GM18511 (cell line): ENCODE measurements around the gene SDK2.

ENCODE experiments used
- ATAC-seq: cut with Tn5 transposase; IDR thresholded peaks from one replicate; pipeline ENCODE4 v1.9.1; 2021; ENCODE audit warnings: mild to moderate bottlenecking, moderate library complexity; ENCODE audit not compliant: unreplicated experiment

Gene SDK2

DNA sequence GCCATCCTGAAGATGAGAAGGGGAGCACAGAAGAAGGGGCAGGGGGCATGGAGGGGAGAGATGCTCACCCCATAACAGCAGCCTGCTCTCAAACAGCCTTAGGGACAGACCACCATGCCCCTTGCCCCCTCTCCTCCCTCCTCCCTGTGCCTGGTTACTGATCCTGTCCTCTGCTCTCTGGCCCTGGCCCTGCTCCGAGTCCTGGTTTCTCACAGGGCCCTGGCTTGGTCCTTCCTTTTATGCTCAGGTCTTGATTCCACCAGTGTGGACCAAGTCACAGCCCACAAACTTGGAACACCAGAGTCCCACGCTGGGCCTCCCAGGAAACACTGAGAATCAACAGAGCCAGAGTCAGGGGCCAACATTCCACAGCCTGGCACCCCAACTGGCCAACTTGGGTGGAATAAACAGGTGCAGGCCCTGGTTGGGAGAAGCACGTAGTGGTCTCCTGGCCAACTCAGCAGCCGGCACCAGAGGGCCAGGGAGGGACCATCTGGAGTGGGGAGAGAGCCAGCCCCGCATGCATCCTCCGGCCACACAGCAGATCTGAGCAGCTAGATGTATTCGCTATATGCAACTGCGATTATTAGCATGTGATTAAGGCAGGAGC lies 287.6 kb downstream of the SDK2 start:
- no peak for ATAC-seq

DNA sequence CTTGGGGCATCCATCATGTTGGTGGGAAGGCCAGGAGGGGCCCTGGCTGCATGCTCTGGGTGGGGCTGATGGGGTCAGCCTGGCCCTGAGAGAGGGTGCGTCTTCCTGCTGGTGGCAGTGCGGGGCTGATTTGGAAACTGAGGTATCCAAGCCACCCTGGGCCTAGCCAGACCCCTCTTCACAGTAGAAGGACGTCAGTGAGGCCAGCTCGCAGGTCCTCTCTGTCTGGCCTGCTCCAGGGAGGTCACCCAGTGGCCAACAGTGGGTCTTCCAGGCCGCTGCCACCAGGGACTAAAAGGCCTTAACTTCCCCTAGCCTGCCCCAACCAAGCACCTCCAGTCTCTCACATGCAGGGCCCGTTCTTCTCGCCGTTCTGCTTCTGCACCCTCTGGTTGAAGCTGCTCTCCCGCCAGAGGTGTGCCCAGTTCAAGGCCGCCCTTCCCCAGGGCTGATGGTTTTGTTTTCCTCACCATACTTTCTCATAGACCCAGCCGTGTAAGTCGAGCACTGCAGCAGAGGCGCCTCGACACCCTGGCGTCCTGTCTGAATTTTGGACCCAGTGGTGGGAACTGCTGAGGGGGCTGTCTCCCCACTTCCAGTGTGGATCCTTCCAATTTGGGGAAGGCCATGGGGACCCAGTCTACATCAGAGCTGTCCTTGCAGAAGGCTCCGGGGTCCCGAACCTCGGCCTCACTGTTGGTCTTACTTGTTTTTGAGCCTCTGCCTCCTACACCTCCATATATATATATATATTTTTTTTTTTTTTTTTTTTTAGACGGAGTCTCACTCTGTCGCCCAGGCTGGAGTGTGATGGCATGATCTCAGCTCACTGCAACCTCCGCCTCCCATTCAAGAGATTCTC lies 289.6 kb downstream of the SDK2 start:
- no peak for ATAC-seq

DNA sequence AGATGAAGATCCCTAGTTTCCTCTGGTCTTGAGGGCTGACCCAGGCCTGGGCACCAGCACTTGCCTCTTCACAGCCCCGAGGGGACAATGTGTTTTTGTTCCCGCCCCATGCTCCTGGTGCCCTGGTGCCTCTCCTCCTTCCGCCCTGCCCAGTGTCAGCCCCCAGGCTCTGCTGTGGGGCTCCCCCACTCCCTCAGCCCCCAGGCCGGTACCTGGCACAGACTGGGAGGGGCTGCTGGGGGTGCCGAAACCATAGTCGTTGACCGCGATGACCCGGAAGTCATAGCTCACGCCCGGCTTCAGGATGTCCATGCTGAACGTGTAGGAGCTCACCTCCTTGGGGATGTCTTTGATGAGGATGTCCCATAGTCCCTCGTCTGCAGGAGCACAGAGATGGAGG lies 292.0 kb downstream of the SDK2 start:
- ATAC-seq, result no peak

DNA sequence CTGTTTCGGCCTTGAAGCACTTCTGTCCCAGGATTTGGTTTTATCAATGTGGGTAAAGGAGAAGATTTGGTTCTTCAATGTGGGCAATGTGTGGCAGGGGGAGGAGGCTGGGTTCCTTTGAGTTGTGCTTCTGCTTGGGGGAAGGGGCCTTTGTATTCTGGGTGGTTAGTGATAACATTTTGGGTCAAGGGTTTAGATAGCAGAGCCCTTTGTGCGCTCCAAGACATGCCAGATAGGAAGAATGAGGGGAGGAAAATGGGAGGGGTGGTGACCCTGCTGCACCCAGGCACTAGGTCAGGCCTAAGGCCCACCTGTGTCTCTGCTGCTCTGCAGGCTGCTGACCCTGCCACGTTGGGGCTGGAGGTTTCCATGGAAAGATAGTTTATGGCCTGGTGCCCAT lies 292.5 kb downstream of the SDK2 start:
- no peak for ATAC-seq

DNA sequence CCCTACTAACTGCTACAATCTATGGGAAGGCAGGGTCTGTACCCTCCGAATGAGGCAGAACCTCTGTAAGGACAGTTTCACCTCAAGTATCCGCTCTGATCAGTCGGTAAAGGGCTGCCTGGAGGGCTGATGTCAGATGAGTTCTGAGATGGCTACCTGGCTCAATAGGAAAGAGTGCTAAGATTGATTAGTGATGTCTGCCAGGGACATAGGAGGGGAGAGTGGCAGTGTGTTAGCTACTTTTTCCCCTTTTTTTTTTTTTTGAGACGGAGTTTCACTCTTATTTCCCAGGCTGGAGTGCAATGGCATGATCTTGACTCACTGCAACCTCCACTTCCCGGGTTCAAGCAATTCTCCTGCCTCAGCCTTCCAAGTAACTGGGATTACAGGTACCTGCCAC lies 293.4 kb downstream of the SDK2 start:
- ATAC-seq, result no peak

DNA sequence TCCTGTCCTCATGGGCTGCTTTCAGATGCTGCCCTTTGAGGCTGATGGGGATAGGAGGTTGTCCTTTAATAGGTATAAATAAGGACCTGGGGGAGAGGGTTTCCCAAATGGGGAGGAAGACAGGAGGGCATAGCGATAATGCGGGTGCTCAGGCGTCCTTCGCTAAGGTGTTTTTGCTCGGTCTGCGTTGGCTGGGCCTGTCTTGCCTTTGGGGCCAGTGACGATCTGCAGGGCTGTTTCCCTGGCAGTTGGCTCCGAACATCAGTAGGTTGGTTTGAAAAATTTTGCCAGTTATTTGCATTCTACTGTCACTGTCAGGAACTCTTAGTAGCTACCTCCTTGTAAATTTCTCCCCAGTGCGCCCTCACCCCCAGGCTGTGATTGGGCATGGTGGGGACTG lies 294.6 kb downstream of the SDK2 start:
- no peak for ATAC-seq

DNA sequence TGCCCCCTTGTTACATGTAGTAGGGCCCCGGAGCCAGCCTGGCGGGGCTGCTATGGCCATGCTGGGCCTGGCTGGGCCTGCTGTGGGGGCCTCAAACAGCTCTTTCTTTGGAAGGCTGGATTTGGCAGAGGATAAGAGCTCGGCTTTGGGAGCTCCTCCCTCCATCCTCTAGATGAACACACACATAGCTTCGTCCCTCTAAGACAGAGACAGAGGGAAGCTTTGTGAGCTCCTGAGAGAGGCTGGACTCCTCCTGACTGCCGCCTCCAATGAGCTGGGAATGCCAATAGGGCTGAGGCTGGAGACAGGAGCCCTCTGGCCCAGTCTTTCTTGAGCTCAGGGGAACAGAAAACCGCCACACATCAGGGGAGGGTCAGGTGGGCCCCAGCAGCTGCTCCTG lies 295.1 kb downstream of the SDK2 start:
- ATAC-seq, result no peak

DNA sequence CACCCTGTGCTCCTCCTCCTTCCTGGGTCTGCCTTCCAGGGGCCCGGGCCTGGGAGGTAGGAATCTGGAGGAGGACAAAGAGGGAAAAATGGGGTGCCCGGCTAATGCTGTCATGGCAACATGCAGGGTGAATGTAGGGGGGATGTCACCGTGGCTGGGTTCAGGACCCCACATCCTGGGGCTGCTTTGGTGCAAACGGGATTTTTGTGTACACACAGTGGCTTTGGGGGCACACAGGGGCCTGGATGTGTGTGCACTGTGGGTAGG lies 295.5 kb downstream of the SDK2 start:
- no peak for ATAC-seq

DNA sequence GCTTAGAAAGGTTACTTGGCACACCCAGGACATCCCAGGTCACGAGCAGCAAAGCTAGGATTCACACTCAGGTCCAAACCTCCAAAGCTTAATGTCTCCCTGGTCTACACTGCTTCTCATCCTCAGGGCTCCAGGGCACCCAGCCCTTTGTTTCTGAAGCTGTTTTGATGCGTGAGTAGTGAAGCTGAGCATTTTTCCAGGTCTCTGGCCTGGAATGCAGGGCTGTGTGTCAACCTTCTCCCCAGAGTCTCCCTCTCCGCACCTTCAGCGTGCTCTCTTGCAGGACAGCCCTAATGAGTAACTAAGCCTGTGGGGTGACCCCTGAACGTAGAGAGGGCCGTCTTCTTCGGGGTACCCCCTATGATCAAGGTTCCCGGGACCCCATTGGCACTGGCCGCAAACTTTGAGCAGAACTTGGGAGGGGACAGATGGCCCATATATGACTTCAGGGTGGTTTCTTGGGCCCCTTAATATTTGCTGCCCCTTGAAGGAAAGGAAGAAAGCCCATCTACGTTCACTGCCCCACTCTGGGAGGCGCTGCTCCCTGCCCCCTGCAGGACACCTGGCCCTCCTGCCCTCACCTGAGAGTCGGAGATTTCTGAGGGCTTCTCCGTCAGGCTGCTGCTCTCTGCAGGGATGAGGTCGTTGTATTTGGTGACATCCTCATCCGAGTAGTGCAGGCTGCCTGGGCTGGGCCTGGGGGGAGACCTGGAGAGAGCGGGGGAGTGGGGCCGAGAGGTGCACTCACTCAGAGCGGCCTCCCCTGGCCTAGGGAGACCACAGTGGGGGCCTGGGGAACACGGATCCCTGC lies 296.0 kb downstream of the SDK2 start:
- ATAC-seq, result no peak

DNA sequence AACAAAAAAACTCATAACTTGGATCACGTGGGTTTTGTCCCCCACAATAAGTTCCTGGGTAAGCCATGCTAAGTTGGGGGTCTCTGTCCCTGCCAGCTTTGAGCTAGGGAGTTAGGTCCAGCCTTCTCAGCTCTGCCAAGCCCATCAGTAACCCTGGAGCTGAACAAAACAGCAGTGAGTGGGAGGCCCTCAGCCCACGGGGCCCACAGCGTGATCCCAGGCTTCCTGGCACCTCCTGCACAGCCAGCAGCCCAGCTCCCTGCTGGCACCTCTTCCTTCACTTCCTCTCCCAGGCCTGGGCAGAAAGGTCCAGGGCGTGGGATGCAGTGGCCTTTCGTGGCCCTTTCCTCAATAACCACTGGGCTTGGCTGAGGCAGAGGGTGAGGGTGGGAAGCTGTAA lies 296.9 kb downstream of the SDK2 start:
- no peak for ATAC-seq

DNA sequence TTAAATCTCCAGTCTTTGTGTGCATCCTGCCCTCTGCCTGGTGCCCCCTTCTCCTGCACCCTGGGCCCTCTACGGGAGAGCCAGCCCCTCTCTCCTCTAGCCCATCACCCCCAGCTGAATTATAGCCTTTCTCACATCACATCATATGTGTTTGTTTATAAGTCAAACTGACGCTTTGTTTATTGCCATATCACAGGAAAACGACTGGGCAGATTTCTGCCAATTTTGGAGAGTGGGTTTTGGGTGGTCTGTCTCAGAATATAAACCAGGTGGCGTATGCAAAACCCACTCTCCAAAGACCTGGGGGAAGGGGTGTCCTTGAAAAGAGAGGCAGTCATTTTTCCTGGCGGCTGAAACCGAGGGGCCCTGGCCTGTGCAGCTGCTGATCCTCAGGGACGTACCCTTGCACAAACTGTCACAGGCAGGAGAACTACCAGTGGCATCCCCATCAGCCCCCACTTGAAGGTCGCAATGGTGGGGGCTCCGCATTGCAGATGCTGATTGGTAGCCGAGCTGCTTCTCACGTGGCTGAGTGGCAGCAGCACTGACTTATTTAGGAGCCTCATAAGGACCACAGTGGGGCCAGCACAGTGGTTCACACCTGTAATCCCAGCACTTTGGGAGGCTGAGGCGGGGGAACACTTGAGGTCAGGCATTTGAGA lies 297.6 kb downstream of the SDK2 start:
- ATAC-seq, result no peak

DNA sequence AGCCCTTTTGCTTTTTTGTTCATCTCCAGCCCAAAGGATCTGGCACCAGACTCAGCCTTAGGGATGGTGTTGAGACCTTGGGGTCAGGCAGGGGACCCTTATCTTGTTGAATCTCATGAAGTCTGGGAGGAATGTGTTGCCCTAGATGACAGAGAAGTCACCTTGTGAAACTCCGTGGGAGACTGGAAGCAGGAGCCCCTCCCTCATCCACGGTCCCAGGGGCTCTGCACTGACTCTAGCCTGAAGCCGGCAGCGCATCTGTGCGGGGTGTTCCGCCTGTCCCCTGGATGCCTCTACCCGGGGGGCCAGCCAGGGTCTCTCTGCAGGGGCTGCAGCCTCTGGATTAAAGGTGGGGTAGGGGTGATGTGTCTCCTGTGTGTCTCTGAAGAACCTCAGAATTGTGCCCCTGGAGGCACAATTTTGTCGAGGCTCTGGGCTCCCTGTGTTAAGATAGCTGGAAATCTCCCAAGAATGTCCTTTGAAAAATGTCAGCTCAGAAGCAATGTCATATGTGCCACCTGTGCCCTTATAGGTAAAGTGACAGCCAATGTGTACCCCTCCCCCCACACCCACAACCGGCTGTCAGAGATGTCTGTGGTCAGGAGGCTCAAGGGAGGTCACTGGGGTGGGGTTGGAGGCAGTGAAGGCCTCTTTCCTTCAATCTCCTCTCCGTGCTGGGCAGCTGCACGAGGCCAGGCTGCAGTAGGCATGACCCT lies 300.3 kb downstream of the SDK2 start:
- ATAC-seq, result no peak

DNA sequence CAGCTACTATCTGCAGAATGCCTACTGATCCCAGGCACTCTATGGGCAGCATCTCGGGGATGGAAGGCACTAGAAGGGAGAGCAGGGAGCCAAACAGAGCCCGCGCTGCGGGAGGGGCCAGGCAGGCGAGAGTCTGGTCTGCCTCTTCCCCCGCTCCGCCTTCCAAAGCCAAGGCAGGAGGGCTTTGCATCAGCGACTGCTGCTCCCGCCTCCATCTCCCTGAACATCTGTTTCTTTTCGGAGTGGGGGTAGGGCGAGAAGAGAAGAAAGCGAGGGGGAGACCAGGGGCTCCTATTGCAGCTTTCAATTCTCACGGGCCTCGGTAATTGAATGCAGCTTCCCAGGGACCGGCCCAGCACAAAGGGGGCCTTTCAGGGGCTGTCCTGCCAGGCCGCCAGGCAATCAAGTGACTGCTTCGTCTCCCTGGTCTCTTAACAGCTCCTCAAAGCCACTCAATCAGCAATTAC lies 301.0 kb downstream of the SDK2 start:
- ATAC-seq, result no peak

DNA sequence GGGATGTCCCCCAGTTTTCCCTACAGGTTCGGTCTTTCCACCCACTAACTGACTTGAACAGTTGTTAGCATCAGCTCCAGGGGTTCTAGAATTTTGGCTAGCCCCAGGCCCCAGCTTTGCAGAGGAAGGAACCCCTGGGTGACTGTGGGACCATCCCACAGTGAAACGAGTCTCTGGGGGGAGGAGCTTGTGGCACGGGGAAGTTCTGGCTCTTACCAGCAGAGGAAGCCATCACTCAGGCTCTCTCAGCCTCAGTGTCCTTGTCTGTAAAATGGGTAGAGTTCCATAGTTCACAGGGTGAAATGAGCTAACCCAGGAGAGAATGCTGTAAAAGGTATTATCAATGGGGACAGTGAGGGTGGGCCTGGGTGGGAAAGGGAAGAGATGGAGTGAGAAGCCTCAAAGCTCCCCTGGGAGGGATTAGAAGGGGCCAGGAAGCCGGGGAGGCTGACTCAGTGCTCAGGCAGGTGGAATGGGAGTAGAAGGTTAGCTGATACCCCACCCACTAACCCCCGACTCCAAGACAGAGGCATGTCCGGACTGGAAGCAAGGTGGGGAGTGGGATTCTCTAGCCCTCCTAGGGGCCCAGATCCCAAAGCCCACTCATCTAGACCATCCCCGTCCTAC lies 301.6 kb downstream of the SDK2 start:
- ATAC-seq, result no peak

DNA sequence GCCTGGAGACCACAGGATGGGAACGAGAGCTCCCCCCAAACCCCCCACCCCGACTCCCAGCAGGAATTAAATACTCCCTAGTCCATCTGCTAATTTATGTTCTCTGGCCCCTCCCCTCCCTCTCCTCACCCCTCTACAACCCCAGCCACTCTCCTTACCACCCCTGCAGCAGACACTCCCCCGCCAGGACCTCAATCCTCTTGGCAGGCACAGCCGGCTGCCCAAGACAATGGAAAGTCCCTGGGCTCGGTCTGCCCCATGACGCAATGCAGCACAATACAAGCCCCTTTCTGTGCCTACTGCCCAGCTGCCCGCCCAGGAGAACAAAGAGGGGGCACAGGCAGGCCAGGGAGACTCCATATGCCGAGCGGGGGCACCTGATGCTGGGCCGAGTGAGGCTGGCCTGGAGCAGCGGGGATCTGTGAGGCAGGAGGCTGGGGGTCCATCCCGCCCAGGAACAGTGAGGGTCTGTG lies 302.2 kb downstream of the SDK2 start:
- ATAC-seq, result no peak

DNA sequence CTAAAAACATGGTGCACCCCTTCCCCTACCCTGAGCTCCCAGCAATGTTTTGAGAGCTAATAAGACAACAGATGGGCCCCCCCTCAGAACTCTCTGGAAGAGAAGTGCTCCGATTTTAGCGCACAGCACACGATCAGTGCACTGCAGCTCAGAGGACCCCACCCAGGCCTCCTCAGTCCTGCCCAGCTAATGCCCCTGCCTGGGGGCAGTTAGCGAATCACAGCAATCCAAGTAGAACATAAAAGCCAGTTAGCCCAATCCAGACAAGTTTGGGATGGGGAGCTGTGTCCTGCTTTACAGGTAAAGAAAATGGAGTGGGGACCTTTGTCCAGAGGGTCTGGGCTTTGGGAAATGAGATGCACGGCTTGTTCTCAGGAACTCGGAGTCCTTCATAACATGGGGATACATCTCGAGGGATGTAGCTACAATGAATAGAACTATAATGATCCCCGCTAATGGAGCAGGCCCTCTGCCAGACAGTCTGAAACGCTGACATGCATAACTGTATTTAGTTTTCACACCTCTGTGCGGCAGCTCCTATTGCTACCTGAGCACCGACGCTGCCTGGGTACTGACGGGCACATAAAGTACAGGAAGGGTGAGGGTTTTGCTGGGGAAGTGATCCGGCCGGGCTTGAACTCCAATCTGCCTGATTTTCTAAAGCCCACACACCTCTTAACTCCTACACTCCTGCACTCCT lies 302.7 kb downstream of the SDK2 start:
- ATAC-seq, result no peak

DNA sequence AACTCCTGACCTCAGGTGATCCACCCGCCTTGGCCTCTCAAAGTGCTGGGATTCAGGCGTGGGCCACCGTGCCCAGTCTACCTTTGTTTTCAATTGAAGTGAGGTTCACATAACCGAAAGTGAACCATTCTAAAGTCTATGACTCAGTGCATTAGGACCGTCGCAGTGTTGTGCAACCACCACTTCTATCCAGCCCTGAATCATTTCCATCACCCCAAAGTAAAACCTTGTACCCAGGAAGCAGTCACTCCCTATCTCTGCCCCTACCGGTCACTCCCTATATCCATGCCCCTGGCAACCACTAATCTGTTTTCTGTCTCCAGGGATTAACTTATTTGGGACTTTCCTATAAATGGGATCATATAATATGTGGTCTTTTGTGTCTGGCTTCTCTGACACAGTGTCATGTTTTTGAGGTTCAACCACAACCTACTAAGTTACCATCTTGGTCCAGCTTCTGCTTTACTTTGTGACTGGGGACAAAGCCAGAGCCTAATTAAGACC lies 304.1 kb downstream of the SDK2 start:
- ATAC-seq, result peak; percentile 49

DNA sequence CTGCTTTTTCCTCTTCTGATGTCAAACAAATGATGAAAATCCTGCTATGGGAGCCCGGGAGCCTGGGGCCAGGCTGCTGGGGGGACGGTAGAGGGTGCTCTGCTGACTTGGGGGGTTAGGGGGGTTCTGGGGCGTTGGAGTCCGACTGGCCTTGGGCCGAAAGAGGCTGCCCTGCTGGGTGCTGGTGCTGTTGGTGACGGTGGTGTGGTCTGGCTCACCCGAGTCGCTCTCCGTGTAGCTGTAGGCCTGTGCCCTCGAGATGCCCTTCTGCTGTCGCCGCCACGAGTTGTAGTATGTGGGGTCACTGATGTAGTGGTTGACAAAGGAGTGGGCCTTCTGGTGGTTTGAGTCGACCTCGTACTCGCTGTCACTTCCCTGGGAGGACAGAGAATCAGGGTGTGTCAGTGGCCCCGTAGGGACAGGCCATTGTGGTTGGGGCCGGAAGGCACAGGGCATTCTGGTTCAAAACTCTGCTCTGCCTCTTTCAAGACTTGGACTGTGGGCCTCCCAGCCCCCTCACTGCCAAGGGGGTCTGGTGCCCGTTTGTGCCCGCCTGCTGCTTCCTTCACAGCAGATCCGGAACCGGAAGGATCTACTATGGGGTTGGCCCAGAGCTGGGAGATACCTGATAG lies 305.6 kb downstream of the SDK2 start:
- ATAC-seq, result no peak

DNA sequence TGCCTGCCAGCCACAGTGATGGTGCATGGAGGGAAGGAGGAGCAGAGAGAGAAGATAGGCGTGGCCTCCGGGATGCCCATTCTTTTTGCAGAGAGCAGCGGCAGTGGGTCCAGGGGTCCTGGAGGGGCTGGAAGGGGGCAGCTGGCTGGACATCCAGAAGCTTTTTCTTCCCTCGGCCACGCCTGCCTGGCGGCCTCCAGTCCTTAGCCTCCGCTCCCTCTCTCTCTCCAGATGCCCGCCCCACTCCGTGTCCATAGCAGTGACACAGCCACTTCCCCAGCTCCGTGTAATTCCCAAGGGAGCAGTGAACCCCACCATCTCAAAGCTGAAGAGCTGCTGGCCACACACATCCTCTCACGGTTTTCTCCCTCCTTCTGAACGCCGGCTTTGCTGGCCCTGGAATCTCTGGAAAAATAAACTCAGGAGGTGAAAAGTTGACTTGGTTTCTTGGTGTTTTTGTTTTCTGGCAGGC lies 306.2 kb downstream of the SDK2 start:
- ATAC-seq, result no peak
